Effector memory CD4-positive, alpha-beta T cell (primary cell): ENCODE results near the gene PTF1A.

Experiments
- DNase-seq, 3 donors: peaks; one replicate each; pipeline ENCODE4 v3.0.0-alpha.2; 2020
- H3K27ac ChIP-seq: 2 replicates; pipeline ENCODE4 v1.7.0; 2013; ENCODE audit warnings: mild to moderate bottlenecking, low read length, moderate library complexity; ENCODE audit not compliant: insufficient read depth, poor library complexity, severe bottlenecking
- H3K27me3 ChIP-seq: replicated peaks from 2 replicates; pipeline ENCODE4 v1.7.0; 2013; ENCODE audit warnings: mild to moderate bottlenecking, low read length; ENCODE audit not compliant: insufficient read depth, control insufficient read depth, poor library complexity, severe bottlenecking
- H3K36me3 ChIP-seq: 2 replicates; pipeline ENCODE4 v1.7.0; 2013; ENCODE audit warnings: mild to moderate bottlenecking, low read length, moderate library complexity; ENCODE audit not compliant: control insufficient read depth, insufficient read depth
- H3K4me1 ChIP-seq: 2 replicates; pipeline ENCODE4 v1.7.0; 2013; ENCODE audit warnings: low read length, mild to moderate bottlenecking; ENCODE audit not compliant: control insufficient read depth, insufficient read depth, poor library complexity, severe bottlenecking
- H3K4me3 ChIP-seq: 2 replicates; pipeline ENCODE4 v1.7.0; 2013; ENCODE audit warnings: low read length, low read depth, mild to moderate bottlenecking; ENCODE audit not compliant: insufficient read depth, poor library complexity, severe bottlenecking
- H3K9me3 ChIP-seq: 2 replicates; pipeline ENCODE4 v1.7.0; 2013; ENCODE audit warnings: mild to moderate bottlenecking, low read length, moderate library complexity; ENCODE audit not compliant: control insufficient read depth

Gene PTF1A

GRCh38 chr10:23197416-23197861 lies 5.3 kb downstream of the PTF1A start:
- Histone ChIP-seq H3K27ac (no peak overlapping the region), H3K9me3 (no peaks in the 10 kb centered on the region), H3K36me3 (no peaks in the 10 kb centered on the region), H3K27me3 (peaks cover 20% of the 10 kb centered on the region), H3K4me3 (no peak overlapping the region), H3K4me1 (no peaks in the 10 kb centered on the region)
- DNase-seq: no peak

- Histone ChIP-seq H3K9me3 (no peaks in the 10 kb centered on the region), H3K27me3 (peaks cover 20% of the 10 kb centered on the region), H3K4me3 (no peak overlapping the region), H3K27ac (no peak overlapping the region), H3K4me1 (no peaks in the 10 kb centered on the region), H3K36me3 (no peaks in the 10 kb centered on the region)
- DNase-seq: no peak
Observed at GRCh38 chr10:23198610-23198939, 6.5 kb downstream of the PTF1A start.

- H3K27me3 ChIP-seq: peaks cover 20% of the 10 kb centered on the region
- no peak for DNase-seq
Observed at GRCh38 chr10:23198940-23199767, 7.0 kb downstream of the PTF1A start.

GRCh38 chr10:23199768-23200511 lies 7.8 kb downstream of the PTF1A start:
- peaks cover 13% of the 10 kb centered on the region for H3K27me3 ChIP-seq
- H3K4me3 ChIP-seq: no peak overlapping the region
- no peaks in the 10 kb centered on the region for H3K36me3 ChIP-seq
- H3K27ac ChIP-seq: no peak overlapping the region
- no peaks in the 10 kb centered on the region for H3K9me3 ChIP-seq
- no peak for DNase-seq
- H3K4me1 ChIP-seq: no peaks in the 10 kb centered on the region

More at GRCh38 chr10:23198940-23199767, 7.0 kb downstream of the PTF1A start:
- Histone ChIP-seq H3K9me3 (no peaks in the 10 kb centered on the region), H3K27ac (no peak overlapping the region), H3K4me3 (no peak overlapping the region), H3K4me1 (no peaks in the 10 kb centered on the region), H3K36me3 (no peaks in the 10 kb centered on the region)

GRCh38 chr10:23200586-23200985 lies 8.5 kb downstream of the PTF1A start:
- H3K36me3 ChIP-seq: no peaks in the 10 kb centered on the region
- H3K4me3 ChIP-seq: no peak overlapping the region
- H3K9me3 ChIP-seq: no peaks in the 10 kb centered on the region
- DNase-seq: no peak
- H3K27me3 ChIP-seq: peaks cover 11% of the 10 kb centered on the region
- no peak overlapping the region for H3K27ac ChIP-seq
- no peaks in the 10 kb centered on the region for H3K4me1 ChIP-seq

GRCh38 chr10:23200997-23201652 lies 9.0 kb downstream of the PTF1A start:
- peaks cover 11% of the 10 kb centered on the region for H3K27me3 ChIP-seq
- DNase-seq: no peak
- no peak overlapping the region for H3K27ac ChIP-seq
- no peaks in the 10 kb centered on the region for H3K4me1 ChIP-seq
- H3K4me3 ChIP-seq: no peak overlapping the region
- H3K9me3 ChIP-seq: no peaks in the 10 kb centered on the region
- H3K36me3 ChIP-seq: no peaks in the 10 kb centered on the region

GRCh38 chr10:23201837-23202236 lies 9.7 kb downstream of the PTF1A start:
- H3K4me1 ChIP-seq: no peaks in the 10 kb centered on the region
- H3K27ac ChIP-seq: no peak overlapping the region
- DNase-seq: no peak
- H3K36me3 ChIP-seq: no peaks in the 10 kb centered on the region
- peaks cover 11% of the 10 kb centered on the region for H3K27me3 ChIP-seq
- no peaks in the 10 kb centered on the region for H3K9me3 ChIP-seq
- H3K4me3 ChIP-seq: no peak overlapping the region

- Histone ChIP-seq H3K4me3 (no peak overlapping the region), H3K27me3 (peaks cover 8% of the 10 kb centered on the region), H3K4me1 (no peaks in the 10 kb centered on the region), H3K9me3 (no peaks in the 10 kb centered on the region), H3K27ac (no peak overlapping the region), H3K36me3 (no peaks in the 10 kb centered on the region)
- DNase-seq: no peak
Observed at GRCh38 chr10:23202779-23203178, 10.7 kb downstream of the PTF1A start.

- no peak overlapping the region for H3K27ac ChIP-seq
- no peak for DNase-seq
- no peak overlapping the region for H3K4me3 ChIP-seq
- no peaks in the 10 kb centered on the region for H3K36me3 ChIP-seq
- no peaks in the 10 kb centered on the region for H3K9me3 ChIP-seq
- H3K27me3 ChIP-seq: peaks cover 8% of the 10 kb centered on the region
- no peaks in the 10 kb centered on the region for H3K4me1 ChIP-seq
Observed at GRCh38 chr10:23203369-23204325, 11.5 kb downstream of the PTF1A start.
